CD1c-positive myeloid dendritic cell (primary cell): Measurements from ENCODE around the gene SMO.
"Not testable (repeated sequence)": the region's sequence is repeated elsewhere in the genome, so short reads cannot be mapped to it uniquely, and the experiment has no call there.

ENCODE experiments used
- DNase-seq: peaks from one replicate; pipeline ENCODE4 v3.0.0-alpha.2; 2016; ENCODE audit errors: extremely low spot score

The SMO gene

DNA sequence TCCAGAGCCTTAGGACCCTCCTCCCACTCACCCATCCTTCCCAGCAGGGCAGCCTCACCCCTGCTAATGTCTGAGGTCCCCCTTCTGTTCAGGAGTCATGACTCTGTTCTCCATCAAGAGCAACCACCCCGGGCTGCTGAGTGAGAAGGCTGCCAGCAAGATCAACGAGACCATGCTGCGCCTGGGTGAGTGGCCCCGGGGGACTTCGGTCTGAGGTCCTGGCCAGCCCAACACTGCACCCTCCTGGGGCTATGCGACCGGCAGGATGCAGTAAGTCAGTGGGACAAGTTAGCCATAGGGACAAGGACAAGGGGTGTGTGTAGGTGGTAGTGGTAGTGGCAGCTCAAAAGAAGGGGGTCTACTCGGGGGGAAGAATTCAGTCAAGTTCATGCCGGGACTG is 20.2 kb downstream of the SMO start:
- DNase-seq = no peak

DNA sequence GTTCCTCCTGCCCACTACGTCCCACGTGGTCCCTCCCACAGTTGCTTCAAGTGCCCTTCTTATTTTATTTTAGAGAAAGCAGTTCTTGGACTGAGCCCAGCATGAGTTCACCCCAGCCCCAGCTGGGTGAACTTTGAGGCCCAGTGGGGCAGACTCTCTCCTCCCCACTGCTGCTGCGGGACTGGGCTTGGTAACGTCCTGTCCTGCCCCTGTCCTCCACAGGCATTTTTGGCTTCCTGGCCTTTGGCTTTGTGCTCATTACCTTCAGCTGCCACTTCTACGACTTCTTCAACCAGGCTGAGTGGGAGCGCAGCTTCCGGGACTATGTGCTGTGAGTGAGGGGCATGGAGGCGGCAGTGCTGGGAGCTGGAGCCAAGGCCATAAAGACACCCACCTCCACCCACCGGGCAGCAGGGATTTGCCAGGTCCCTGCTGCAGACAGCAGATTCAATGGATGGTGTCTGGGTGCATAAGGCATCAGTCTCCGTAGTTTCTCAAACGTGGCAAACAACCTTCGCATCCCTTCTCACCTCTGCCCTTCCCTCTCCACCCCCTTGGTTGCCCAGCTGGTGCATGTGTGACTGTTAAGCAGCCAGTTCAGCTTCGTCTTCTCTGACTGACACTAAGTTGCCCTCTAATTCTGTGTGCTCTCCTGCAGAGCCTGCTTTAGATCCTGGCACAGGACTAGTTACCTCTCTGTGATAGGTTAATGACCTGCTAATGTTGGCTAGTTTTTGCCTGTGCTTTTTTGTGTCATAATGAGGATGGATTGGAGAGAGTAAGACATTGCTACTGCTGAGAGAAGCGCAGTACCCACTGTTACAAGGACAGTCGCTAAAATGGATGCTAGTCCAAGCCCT is 20.9 kb downstream of the SMO start:
- DNase-seq = no peak

- DNase-seq = peak; percentile 74
Observed at GRCh38 chr7:129210256-129210988, 22.0 kb downstream of the SMO start.

GRCh38 chr7:129210989-129211312 is 22.5 kb downstream of the SMO start:
- no peak for DNase-seq

- DNase-seq = no peak
Observed at GRCh38 chr7:129212126-129212525, 23.7 kb downstream of the SMO start.

GRCh38 chr7:129212596-129212995 is 24.2 kb downstream of the SMO start:
- no peak for DNase-seq

- DNase-seq = no peak
Observed at GRCh38 chr7:129213828-129214227, 25.4 kb downstream of the SMO start.

DNA sequence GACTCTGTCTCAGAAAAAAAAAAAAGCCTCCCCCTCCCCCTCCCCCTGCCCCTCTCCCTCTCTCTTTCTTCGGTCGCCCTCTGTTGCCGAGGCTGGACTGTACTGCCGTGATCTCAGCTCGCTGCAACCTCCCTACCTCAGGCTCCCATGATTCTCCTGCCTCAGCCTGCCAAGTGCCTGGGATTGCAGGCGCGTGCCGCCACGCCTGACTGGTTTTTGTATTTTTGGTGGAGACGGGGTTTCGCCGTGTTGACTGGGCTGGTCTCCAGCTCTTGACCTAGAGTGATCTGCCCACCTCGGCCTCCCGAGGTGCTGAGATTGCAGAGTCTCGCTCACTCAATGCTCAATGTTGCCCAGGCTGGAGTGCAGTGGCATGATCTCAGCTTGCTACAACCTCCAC is 27.3 kb downstream of the SMO start:
- DNase-seq = not testable (repeated sequence)

DNA sequence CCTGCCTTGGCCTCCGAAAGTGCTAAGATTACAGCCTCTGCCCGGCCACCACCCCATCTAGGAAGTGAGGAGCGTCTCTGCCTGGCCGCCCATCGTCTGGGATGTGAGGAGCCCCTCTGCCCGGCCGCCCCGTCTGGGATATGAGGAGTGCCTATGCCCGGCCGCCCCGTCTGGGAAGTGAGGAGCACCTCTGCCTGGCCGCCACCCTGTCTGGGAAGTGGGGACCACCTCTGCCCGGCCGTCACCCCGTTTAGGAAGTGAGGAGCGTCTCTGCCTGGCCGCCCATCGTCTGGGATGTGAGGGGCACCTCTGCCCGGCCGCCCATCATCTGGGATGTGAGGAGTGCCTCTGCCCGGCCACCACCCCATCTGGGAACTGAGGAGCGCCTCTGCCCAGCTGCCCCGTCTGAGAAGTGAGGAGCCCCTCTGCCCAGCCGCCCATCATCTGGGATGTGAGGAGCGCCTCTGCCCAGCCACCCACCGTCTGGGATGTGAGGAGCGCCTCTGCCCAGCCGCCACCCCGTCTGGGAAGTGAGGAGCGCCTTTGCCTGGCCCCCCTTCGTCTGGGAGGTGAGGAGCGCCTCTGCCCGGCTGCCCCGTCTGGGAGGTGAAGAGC is 27.8 kb downstream of the SMO start:
- not testable (repeated sequence) for DNase-seq

- DNase-seq = not testable (repeated sequence)
Observed at GRCh38 chr7:129216821-129217416, 28.5 kb downstream of the SMO start.

- peak; percentile 90 for DNase-seq
Observed at GRCh38 chr7:129218514-129219062, 30.2 kb downstream of the SMO start.

- DNase-seq = not testable (repeated sequence)
Observed at GRCh38 chr7:129219166-129219565, 30.7 kb downstream of the SMO start.

GRCh38 chr7:129222064-129222463 is 33.6 kb downstream of the SMO start:
- no peak for DNase-seq

GRCh38 chr7:129224251-129225205 is 36.1 kb downstream of the SMO start, which contains the start of gene AHCYL2:
AHCYL2 (plus strand) TSS chr7:129225030.
- peak; percentile 96 for DNase-seq

GRCh38 chr7:129225206-129225930 is 36.9 kb downstream of the SMO start:
- peak; percentile 61 for DNase-seq

GRCh38 chr7:129225931-129226572 is 37.6 kb downstream of the SMO start:
- peak; percentile 9 for DNase-seq

DNA sequence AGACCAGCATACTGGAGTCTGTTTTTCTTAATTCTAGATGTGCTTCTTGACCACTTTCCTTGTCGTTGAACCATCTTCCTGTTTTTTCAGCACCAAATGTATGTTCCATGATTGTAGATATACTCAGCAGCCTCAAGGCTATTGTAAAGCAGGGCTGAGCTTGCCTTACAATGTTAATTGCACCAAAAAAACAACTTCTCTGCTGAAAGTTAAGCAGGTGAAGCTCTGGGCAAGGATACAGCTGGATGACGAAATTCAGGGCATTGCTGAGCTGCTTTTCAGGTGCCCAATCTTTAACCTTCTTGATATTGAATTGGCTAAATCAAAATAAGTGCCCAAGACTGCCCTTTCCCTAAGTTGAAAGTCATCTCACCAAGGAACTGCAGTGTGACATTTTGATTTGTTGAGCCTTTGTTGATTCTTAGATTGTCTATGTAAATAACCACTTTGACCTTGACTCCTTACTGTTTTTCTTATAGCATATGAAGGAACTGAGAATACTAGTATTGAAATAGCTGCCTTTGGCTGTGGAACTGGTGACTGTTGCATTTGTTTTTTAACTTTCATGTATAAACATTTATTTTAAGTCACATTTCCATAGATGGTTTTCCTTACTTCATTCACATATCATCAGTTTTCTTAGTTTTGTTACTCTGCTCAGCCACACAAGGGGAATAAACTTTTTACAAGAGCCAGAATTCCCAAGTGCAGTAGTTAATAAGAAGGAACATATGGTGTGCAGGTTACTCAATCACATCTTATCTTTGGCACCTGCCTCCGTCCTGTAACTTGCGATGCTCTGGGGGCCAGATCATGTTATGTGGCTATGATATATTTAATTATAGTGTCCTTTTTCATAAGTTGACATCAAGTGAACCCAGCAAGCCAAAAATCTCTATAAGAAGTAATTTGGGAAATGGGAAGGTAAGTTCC is 39.5 kb downstream of the SMO start:
- DNase-seq = no peak

DNA sequence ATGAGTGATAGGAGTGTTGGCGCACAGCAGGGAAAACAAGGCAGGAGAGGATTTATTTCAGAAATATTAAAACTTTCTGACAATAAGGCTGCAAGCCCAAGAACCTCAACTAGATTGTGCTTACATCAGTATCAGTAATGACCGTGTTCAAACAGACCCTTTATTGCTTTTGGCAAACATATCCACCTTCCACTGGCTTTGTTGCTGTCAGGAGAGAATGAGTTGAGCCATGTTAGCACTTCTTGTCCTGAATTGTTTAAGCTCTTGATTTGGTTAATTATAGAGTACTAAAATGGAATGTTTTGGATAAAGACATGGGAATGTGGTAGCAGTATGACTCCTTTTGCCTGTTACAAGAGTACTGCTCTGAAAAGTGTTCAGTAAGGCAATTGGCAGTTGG is 40.2 kb downstream of the SMO start:
- no peak for DNase-seq
